K562 treated with DMSO at 1 percent for 4 hours (cell line): Measurements from ENCODE around the gene HSD17B13. TPM values are rescaled to one million over a fixed set of nuclear protein-coding genes. Genes with fewer than 3 reads are reported as not detected.

Source experiments
- total RNA-seq: library from RNA; unstranded; fragments of 300-600 nt; gene quantifications from 2 replicates; pipeline ENCODE4 v1.2.3, GENCODE V29; 2022; ENCODE audit not compliant: insufficient read depth

The HSD17B13 gene, protein sequence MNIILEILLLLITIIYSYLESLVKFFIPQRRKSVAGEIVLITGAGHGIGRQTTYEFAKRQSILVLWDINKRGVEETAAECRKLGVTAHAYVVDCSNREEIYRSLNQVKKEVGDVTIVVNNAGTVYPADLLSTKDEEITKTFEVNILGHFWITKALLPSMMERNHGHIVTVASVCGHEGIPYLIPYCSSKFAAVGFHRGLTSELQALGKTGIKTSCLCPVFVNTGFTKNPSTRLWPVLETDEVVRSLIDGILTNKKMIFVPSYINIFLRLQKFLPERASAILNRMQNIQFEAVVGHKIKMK
- total RNA-seq: 0.67 TPM in 1 of 2 replicates, not detected in the other

GRCh38 chr4:87322754-87323153 is at the start of gene HSD17B13:
Gene HSD17B13 (minus strand): TSS chr4:87322882. CDS start chr4:87322841, 41 bp downstream.

Other genes with a start within 250 kb of the HSD17B13 start
- 8.2 and 14.0 TPM in 2 replicates for gene KLHL8, start 102.3 kb downstream of the HSD17B13 start, total RNA-seq
- 67.1 and 68.0 TPM in 2 replicates for gene HSD17B11, start 68.3 kb upstream of the HSD17B13 start, total RNA-seq
- 11.6 and 12.8 TPM in 2 replicates for gene NUDT9, start 99.7 kb upstream of the HSD17B13 start, total RNA-seq
- 0.31 TPM in 1 of 2 replicates, not detected in the other for gene SPARCL1, start 206.5 kb upstream of the HSD17B13 start, total RNA-seq